ENCODE data around the gene TMUB1.

- TF ChIP-seq POLR2A (IDR thresholded peaks at IDR 0.05) (no peak), CTCF (IDR thresholded peaks at IDR 0.05) (no peak)
These were observed 44.9 kb upstream of the TMUB1 start for GRCh38 chr7:151128144-151128543.
